GM23248 (cell line): Measurements from ENCODE around the gene MBD3L4. TPM values are rescaled to one million over a fixed set of nuclear protein-coding genes. Genes with fewer than 3 reads are reported as not detected.
"Not testable (repeated sequence)": the region's sequence is repeated elsewhere in the genome, so short reads cannot be mapped to it uniquely, and the experiment has no call there.

Source experiments
- DNase-seq: peaks from one replicate; pipeline ENCODE4 v3.0.0-alpha.2; 2015
- H2AFZ ChIP-seq: fragments of 200-600 bp; sonication (generic); 2 replicates; pipeline ENCODE4 v1.6.1; 2016; ENCODE audit warnings: antibody characterized with exemption
- H3F3A ChIP-seq: fragments of 200-600 bp; sonication (generic); 2 replicates; pipeline ENCODE4 v1.6.1; 2016; ENCODE audit warnings: mild to moderate bottlenecking, antibody characterized with exemption, mixed run types; ENCODE audit not compliant: insufficient read depth
- H3K27ac ChIP-seq: fragments of 200-600 bp; sonication (generic); 2 replicates; pipeline ENCODE4 v1.5.1; 2016; ENCODE audit warnings: mild to moderate bottlenecking
- H3K27me3 ChIP-seq: fragments of 200-600 bp; sonication (generic); replicated peaks from 2 replicates; pipeline ENCODE4 v1.6.1; 2016; ENCODE audit warnings: mild to moderate bottlenecking; ENCODE audit not compliant: insufficient read depth
- H3K36me3 ChIP-seq: fragments of 200-600 bp; sonication (generic); 2 replicates; pipeline ENCODE4 v1.6.1; 2016; ENCODE audit warnings: low read depth, mild to moderate bottlenecking
- H3K4me1 ChIP-seq: fragments of 200-600 bp; sonication (generic); 2 replicates; pipeline ENCODE4 v1.6.1; 2016; ENCODE audit warnings: mild to moderate bottlenecking; ENCODE audit not compliant: insufficient read depth
- H3K4me2 ChIP-seq: fragments of 200-600 bp; sonication (generic); one replicate; pipeline ENCODE4 v1.6.1; 2016; ENCODE audit warnings: mild to moderate bottlenecking; ENCODE audit not compliant: unreplicated experiment
- H3K4me3 ChIP-seq: fragments of 200-600 bp; sonication (generic); 2 replicates; pipeline ENCODE4 v1.5.1; 2016; ENCODE audit warnings: mild to moderate bottlenecking
- H3K79me2 ChIP-seq: fragments of 200-600 bp; sonication (generic); 2 replicates; pipeline ENCODE4 v1.6.1; 2016; ENCODE audit warnings: mild to moderate bottlenecking; ENCODE audit not compliant: insufficient read depth
- H3K9ac ChIP-seq: fragments of 200-600 bp; sonication (generic); 2 replicates; pipeline ENCODE4 v1.6.1; 2016; ENCODE audit warnings: mild to moderate bottlenecking
- H3K9me2 ChIP-seq: fragments of 200-600 bp; sonication (generic); 2 replicates; pipeline ENCODE4 v1.6.1; 2016; ENCODE audit warnings: mixed run types, mild to moderate bottlenecking, moderate library complexity; ENCODE audit not compliant: insufficient read depth
- H3K9me3 ChIP-seq: fragments of 200-600 bp; sonication (generic); one replicate; pipeline ENCODE4 v1.6.1; 2017; ENCODE audit warnings: low read depth
- H4K20me1 ChIP-seq: fragments of 200-600 bp; sonication (generic); 2 replicates; pipeline ENCODE4 v1.6.0; 2016; ENCODE audit not compliant: insufficient read depth
- EZH2 ChIP-seq: fragments of 200-600 bp; sonication (generic); IDR thresholded peaks from 2 replicates; pipeline ENCODE4 v1.6.1; 2018; ENCODE audit warnings: antibody characterized with exemption, mild to moderate bottlenecking; ENCODE audit not compliant: insufficient read depth, poor library complexity, severe bottlenecking
- EZH2phosphoT487 ChIP-seq: fragments of 200-600 bp; sonication (generic); IDR thresholded peaks from 2 replicates; pipeline ENCODE4 v1.6.1; 2018; ENCODE audit warnings: antibody characterized with exemption, moderate library complexity, mild to moderate bottlenecking, low read depth; ENCODE audit not compliant: insufficient read depth
- WGBS, 2 experiments: methylation state at CpG; one replicate each; pipeline ENCODE4 v1.1.6; 2015 to 2017; ENCODE audit warnings: low lambda C conversion rate in 2 of 2, low coverage in 1 of 2; ENCODE audit errors: missing lambda C conversion rate in 2 of 2; 5-methylcytosine and 5-hydroxymethylcytosine counted together
- in situ Hi-C: fragments of 300-500 bp; cut with MboI; formaldehyde crosslinking; loops from 2 replicates; pipeline ENCODE4 v1.15.0; 2020
- polyA plus RNA-seq: library from polyadenylated mRNA; unstranded; fragments of >200 nt; fragmentation: Nextera tagmentation; extraction: Ambion mirVana; gene quantifications from 2 replicates; pipeline ENCODE4 v1.2.1, GENCODE V29; 2016
- total RNA-seq: library from RNA; depleted of rRNA; stranded (reverse); fragments of >200 nt; shearing (Covaris generic); gene quantifications from 2 replicates; pipeline ENCODE4 v1.2.3, GENCODE V29; 2014

The MBD3L4 gene
- total and polyA plus RNA-seq, 2 experiments from 2014 or later, result not detected

DNA sequence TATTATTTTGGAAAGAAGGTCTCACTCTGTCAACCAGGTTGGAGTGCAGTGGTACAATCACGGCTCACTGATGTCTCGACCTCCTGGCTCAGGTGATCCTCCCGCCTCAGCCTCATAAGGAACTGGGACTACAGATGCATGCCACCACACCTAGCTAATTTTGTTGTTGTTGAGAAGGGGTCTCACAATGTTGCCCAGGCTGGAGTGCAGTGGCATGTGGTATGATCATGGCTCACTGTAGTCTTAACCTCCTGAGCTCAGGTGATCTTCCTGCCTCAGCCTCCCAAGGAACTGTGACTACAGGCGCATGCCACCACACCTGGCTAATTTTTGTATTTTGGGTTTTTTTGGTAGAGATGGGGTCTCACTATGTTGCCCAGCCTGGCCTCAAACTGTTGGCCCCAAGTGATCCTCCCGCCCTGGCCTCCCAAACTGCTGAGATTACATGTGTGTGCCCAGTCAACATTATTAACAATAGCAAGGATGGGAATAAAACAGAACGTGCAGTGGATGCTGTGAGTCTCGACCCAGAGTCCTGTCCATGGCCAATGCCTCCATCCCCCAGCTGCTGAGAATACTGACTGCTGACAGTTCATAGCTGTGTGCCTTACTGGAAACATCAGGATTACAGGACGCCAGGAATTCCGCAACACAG, 23.9 kb upstream of the MBD3L4 start:
- Histone ChIP-seq H3F3A (peaks cover 11% of the 10 kb centered on the region; the same call in 1 of the 2 replicates), H3K9me3 (no peaks in the 10 kb centered on the region), H3K4me3 (no peak overlapping the region), H3K4me2 (no peak overlapping the region), H3K36me3 (no peaks in the 10 kb centered on the region), H3K4me1 (peaks cover 10% of the 10 kb centered on the region), H3K9me2 (no peaks in the 10 kb centered on the region), H2AFZ (no peak overlapping the region), H4K20me1 (no peaks in the 10 kb centered on the region), H3K9ac (no peak overlapping the region), H3K27me3 (no peaks in the 10 kb centered on the region), H3K27ac (no peak overlapping the region), H3K79me2 (no peaks in the 10 kb centered on the region)
- TF ChIP-seq EZH2 (no peak), EZH2phosphoT487 (no peak)
- DNase-seq, result no peak
- 81 to 82% methylated on average over 9 of the region's 9 CpGs for WGBS, 2 experiments
- in situ Hi-C loops, result no loop called here

DNA sequence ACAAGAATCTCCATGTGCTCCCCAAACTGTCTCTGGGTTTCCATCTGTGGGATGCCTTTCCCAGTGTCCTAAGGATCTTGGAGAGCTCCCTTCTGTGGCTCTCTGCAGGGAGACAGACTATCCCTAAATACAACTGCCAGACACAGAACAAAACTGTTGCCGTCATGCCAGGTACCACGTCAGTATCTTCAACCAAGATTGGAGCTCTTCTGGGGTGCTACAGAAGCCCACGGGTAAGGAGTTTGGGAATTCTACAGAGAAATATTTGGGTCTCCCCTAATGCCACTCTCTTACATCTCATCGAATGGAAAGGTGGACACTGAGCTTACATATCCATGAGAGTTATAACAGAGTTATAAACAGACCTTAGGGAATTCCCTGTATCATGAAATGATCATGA, 23.4 kb upstream of the MBD3L4 start:
- in situ Hi-C loops, result no loop called here
- H3K9ac ChIP-seq, result no peak overlapping the region
- 67 to 68% methylated on average over 4 of the region's 4 CpGs for WGBS, 2 experiments
- peaks cover 9% of the 10 kb centered on the region; the same call in 1 of the 2 replicates for H3F3A ChIP-seq
- no peaks in the 10 kb centered on the region for H3K79me2 ChIP-seq
- no peaks in the 10 kb centered on the region for H3K9me3 ChIP-seq
- H2AFZ ChIP-seq, result no peak overlapping the region
- H3K9me2 ChIP-seq, result no peaks in the 10 kb centered on the region
- no peaks in the 10 kb centered on the region for H3K36me3 ChIP-seq
- H3K4me3 ChIP-seq, result no peak overlapping the region
- H3K4me1 ChIP-seq, result peaks cover 10% of the 10 kb centered on the region
- no peak for DNase-seq
- no peaks in the 10 kb centered on the region for H3K27me3 ChIP-seq
- H3K27ac ChIP-seq, result no peak overlapping the region
- no peak for TF ChIP-seq EZH2phosphoT487
- no peak for TF ChIP-seq EZH2
- H4K20me1 ChIP-seq, result no peaks in the 10 kb centered on the region
- H3K4me2 ChIP-seq, result no peak overlapping the region

DNA sequence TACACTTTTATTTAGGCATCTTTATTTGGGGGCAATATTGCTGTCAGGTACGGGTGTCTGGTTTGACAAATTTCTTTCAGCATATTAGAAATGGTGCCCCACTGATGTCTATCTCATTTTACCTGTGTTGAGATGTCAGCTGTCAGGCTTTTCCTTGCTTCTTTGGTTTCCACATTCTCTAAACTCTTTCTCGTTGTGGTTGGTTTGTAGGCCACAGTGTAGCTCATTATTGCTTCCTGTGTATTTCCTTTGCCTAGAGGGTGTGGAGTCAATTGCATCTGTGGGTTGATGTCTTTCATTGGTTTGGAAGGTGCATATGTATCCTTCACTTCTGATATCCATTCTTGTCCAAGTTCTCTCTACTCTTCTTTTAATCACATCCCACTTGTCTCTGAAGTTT, 20.0 kb upstream of the MBD3L4 start:
- DNase-seq, result not testable (repeated sequence)

DNA sequence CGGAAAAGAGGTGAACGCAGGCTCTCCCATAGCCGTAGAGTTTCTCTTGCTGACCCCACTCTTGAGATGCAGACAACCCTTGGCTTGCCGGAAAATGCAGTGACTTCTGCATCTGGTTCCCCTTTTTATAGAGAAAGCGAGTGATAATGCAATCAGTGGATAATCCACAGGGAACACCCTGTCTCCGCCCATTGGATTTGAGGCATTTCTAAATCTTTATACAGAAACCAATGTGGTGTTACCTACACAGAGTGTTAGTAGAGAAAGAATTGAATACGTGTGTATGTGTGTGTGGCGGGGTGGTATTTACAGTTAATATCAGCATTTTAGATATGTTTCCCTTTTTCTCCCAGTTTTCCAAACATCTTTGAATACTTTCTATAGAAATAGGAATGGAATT, 18.6 kb upstream of the MBD3L4 start, which contains the start of gene MBD3L3:
MBD3L3 (minus strand) TSS at position 101 of the 400 bp plus-strand sequence; CDS start at position 30, 71 bp downstream.
- H3F3A ChIP-seq, H3K36me3 ChIP-seq, H3K27me3 ChIP-seq, H3K4me1 ChIP-seq, H2AFZ ChIP-seq, H3K9me2 ChIP-seq, H4K20me1 ChIP-seq, H3K9me3 ChIP-seq, H3K9ac ChIP-seq, H3K79me2 ChIP-seq, DNase-seq, H3K4me2 ChIP-seq, H3K4me3 ChIP-seq, in situ Hi-C loops, H3K27ac ChIP-seq: not testable (repeated sequence)
- 57% methylated on average over 1 of the region's 8 CpGs; no CpG with 5 or more reads in 1 of the 2 experiments for WGBS, 2 experiments

More for the DNA sequence above, 20.0 kb upstream of the MBD3L4 start:
- H3K4me3 ChIP-seq, in situ Hi-C loops, H3K27ac ChIP-seq, H3K4me2 ChIP-seq, H3K9ac ChIP-seq, H3K79me2 ChIP-seq, H3F3A ChIP-seq, H3K27me3 ChIP-seq, H3K9me2 ChIP-seq, H3K9me3 ChIP-seq, H2AFZ ChIP-seq, H3K4me1 ChIP-seq, H4K20me1 ChIP-seq, H3K36me3 ChIP-seq: not testable (repeated sequence)
- WGBS, 2 experiments, result 27 to 32% methylated on average over 2 of the region's 2 CpGs

DNA sequence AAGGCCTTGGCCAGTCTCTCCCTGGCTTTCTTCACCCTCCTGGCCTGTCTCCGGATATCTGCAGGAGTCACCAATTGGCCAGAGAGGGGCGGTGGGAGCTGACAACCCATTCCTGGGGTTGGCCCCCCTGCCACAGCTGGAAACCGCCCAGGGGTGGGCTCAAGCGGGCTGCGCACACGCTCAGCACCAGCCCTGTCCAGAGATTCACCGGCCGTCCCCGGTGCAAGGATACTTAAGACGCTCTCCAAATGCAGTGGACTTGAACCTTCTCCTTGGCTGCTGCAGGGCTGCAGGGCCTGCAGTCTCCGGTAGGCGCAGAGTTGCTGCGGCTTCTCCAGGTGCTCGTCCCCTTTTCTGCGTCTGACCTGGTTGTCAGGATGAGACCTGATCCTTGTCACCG, 16.4 kb upstream of the MBD3L4 start:
- H3K4me3 ChIP-seq, H2AFZ ChIP-seq, H4K20me1 ChIP-seq, H3K27me3 ChIP-seq, DNase-seq, H3K9me2 ChIP-seq, H3K79me2 ChIP-seq, H3K4me1 ChIP-seq, H3K9ac ChIP-seq, H3K36me3 ChIP-seq, H3K9me3 ChIP-seq, in situ Hi-C loops, H3K27ac ChIP-seq, H3K4me2 ChIP-seq, H3F3A ChIP-seq: not testable (repeated sequence)
- 79 to 84% methylated on average over 8 to 9 of the region's 16 CpGs for WGBS, 2 experiments

DNA sequence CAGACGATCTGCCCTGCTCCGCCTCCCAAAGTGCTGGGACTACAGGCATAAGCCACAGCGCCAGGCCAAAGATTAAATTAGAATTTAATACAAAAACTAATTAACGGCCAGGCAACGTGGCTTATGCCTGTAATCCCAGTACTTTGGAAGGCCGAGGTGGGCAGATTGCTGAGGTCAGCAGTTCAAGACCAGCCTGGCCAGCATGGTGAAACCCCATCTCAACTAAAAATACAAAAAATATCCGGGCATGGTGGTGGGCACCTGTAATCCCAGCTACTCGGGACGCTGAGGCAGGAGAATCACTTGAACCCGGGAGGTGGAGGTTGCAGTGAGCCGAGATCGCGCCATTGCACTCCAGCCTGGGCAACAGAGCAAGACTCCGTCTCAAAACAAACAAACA, 15.7 kb upstream of the MBD3L4 start:
- DNase-seq, H3F3A ChIP-seq, H3K4me3 ChIP-seq, H3K27ac ChIP-seq, H3K9me2 ChIP-seq, H3K79me2 ChIP-seq, H4K20me1 ChIP-seq, H3K36me3 ChIP-seq, H3K4me1 ChIP-seq, H2AFZ ChIP-seq, H3K27me3 ChIP-seq, H3K9ac ChIP-seq, H3K4me2 ChIP-seq, H3K9me3 ChIP-seq, in situ Hi-C loops: not testable (repeated sequence)
- WGBS, 2 experiments, result 79 to 84% methylated on average over 12 to 13 of the region's 14 CpGs

DNA sequence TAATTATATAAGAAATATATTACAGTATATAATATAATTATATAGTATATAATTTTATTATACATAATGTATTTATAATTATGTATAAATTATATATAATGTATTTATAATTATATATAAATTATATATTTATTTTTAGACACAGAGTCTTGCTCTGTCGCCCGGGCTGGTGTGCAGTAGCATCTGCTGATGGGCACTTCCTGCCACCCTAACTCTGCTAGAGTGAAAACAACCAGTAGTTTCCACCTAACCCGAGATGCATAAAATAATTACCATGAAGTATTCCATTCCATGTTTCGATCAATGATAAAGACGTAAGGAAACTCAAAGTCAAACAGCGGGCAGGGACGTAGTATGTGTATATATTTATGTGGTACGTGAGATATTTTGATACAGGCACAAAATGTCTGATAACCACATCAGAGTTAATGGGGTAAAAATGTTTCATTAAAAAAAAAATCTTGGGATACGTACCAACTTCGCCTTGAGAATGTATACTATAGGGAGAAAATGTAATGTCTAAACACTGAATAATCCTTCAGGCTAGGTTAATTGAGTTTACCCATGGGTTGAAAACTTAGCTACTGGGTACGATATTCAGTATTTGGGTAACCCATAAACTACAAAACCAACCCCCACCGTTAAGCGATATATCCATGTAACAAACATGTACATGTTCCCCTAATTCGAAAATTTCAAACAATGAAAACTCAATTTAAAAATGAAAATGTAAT, 14.8 kb upstream of the MBD3L4 start:
- H3K9ac ChIP-seq, H4K20me1 ChIP-seq, H3F3A ChIP-seq, H3K79me2 ChIP-seq, H3K4me2 ChIP-seq, H3K9me2 ChIP-seq, H3K27ac ChIP-seq, DNase-seq, H3K9me3 ChIP-seq, H3K4me3 ChIP-seq, H2AFZ ChIP-seq, H3K27me3 ChIP-seq, H3K4me1 ChIP-seq, in situ Hi-C loops, H3K36me3 ChIP-seq: not testable (repeated sequence)
- 81 to 84% methylated on average over 12 to 14 of the region's 14 CpGs for WGBS, 2 experiments
